ENCODE measurements around the gene C11orf98. TPM values are rescaled to one million over a fixed set of nuclear protein-coding genes. Genes with fewer than 3 reads are reported as not detected.

C11orf98 gene
- total and polyA plus RNA-seq, 2 of the 13 experiments (the other 11 are each of a cell fraction or from before 2014, with no cell fraction given), result 30.4 to 91.8 TPM

DNA sequence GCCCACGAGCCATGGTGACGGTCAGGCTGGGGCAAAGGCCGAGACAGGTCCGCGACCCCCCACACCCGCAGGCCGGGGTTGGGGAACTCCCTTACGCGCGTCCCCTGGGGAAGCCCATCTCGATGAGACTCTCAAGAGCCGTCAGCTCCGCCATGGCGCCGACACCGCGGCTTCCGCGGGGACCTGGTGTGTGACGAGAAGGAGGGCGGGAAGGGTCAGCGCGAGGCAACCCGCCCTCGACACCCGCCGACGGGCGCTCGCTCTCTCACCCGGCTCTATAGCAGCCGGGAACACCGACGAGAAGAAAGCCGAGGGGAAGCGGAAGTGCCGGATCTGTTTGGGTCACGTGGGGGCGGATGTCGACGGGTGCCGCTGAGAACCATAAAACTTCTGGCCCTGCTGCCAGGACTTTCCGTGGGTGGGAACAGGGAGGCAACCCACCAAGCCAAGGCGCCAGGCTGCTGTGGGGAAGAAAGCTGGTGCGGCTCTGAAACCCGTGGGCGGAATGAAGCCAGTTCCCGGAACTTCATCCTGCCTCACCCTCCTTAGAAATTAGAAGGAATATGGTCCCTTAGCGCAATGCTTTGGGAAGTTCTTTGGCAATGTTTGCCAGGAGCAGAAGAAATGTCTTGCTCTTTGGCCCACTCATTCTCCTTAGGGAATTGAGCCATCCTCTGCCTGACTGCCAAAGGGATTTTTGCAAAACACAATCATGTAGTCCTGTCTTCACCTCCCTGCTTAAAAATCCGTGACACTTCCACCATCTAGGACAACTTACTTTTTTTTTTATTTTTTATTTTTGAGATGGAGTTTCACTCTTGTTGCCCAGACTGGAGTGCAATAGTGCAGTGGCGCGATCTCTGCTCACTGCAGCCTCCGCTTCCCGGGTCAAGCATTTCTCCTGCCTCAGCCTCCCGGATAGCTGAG is 14.0 kb upstream of the C11orf98 start, which contains the start of gene UBXN1 (continued):
- TF ChIP-seq, protein P1, sequence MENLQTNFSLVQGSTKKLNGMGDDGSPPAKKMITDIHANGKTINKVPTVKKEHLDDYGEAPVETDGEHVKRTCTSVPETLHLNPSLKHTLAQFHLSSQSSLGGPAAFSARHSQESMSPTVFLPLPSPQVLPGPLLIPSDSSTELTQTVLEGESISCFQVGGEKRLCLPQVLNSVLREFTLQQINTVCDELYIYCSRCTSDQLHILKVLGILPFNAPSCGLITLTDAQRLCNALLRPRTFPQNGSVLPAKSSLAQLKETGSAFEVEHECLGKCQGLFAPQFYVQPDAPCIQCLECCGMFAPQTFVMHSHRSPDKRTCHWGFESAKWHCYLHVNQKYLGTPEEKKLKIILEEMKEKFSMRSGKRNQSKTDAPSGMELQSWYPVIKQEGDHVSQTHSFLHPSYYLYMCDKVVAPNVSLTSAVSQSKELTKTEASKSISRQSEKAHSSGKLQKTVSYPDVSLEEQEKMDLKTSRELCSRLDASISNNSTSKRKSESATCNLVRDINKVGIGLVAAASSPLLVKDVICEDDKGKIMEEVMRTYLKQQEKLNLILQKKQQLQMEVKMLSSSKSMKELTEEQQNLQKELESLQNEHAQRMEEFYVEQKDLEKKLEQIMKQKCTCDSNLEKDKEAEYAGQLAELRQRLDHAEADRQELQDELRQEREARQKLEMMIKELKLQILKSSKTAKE (CRISPR knock-in tag; IDR thresholded peaks at IDR 0.05; ENCODE audit: borderline replicate concordance), result no peak
- TF ChIP-seq GATAD2A (CRISPR knock-in tag; IDR thresholded peaks at IDR 0.05) (peak; percentile 72; the same call in 1 of the 2 replicates), HNRNPUL1 (IDR thresholded peaks at IDR 0.05; ENCODE audit: low read depth, low read length) (no peak), EZH2 (conservative IDR thresholded peaks at IDR 0.05; ENCODE audit: low read depth, low read length) (no peak), SAFB2 (CRISPR knock-in tag; IDR thresholded peaks at IDR 0.05; ENCODE audit: borderline replicate concordance, low read depth) (no peak), ZNF563 (CRISPR knock-in tag; IDR thresholded peaks at IDR 0.05) (peak; percentile 45; the same call in 1 of the 2 replicates), PHF5A (CRISPR knock-in tag; IDR thresholded peaks at IDR 0.05; ENCODE audit: low read depth, unreplicated experiment) (peak; percentile 60), ZNF256 (CRISPR knock-in tag; conservative IDR thresholded peaks at IDR 0.05) (0 out of 2 replicates have a peak, but pooled peaks have one; percentile 13), NR2F2 (IDR thresholded peaks at IDR 0.05; ENCODE audit: borderline replicate concordance, low read depth) (no peak), ZNF616 (CRISPR knock-in tag; IDR thresholded peaks at IDR 0.05; ENCODE audit: low read depth) (peak; percentile 56; the same call in 1 of the 2 replicates), TBL1XR1 (IDR thresholded peaks at IDR 0.05; ENCODE audit: borderline replicate concordance, low read length, partially characterized antibody) (no peak), KMT2A (CRISPR knock-in tag; IDR thresholded peaks at IDR 0.05) (peak; percentile 95), ZNF260 (CRISPR knock-in tag; IDR thresholded peaks at IDR 0.05; ENCODE audit: borderline replicate concordance, low read depth) (no peak), ZFP90 (CRISPR knock-in tag; IDR thresholded peaks at IDR 0.05; ENCODE audit: borderline replicate concordance) (peak; percentile 45; the same call in 1 of the 2 replicates), NR3C1 (CRISPR knock-in tag; IDR thresholded peaks at IDR 0.05) (no peak)
- TF ChIP-seq, protein P2, sequence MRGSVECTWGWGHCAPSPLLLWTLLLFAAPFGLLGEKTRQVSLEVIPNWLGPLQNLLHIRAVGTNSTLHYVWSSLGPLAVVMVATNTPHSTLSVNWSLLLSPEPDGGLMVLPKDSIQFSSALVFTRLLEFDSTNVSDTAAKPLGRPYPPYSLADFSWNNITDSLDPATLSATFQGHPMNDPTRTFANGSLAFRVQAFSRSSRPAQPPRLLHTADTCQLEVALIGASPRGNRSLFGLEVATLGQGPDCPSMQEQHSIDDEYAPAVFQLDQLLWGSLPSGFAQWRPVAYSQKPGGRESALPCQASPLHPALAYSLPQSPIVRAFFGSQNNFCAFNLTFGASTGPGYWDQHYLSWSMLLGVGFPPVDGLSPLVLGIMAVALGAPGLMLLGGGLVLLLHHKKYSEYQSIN (CRISPR knock-in tag; IDR thresholded peaks at IDR 0.05; ENCODE audit: borderline replicate concordance), result no peak
- TF ChIP-seq, protein P3, sequence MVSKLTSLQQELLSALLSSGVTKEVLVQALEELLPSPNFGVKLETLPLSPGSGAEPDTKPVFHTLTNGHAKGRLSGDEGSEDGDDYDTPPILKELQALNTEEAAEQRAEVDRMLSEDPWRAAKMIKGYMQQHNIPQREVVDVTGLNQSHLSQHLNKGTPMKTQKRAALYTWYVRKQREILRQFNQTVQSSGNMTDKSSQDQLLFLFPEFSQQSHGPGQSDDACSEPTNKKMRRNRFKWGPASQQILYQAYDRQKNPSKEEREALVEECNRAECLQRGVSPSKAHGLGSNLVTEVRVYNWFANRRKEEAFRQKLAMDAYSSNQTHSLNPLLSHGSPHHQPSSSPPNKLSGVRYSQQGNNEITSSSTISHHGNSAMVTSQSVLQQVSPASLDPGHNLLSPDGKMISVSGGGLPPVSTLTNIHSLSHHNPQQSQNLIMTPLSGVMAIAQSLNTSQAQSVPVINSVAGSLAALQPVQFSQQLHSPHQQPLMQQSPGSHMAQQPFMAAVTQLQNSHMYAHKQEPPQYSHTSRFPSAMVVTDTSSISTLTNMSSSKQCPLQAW (CRISPR knock-in tag; IDR thresholded peaks at IDR 0.05), result peak; percentile 63; the same call in 1 of the 2 replicates

Data from HepG2 (cell line).